Large intestine (tissue), 3 donors: Measurements from ENCODE around the gene TEDC2. TPM values are rescaled to one million over a fixed set of nuclear protein-coding genes. Genes with fewer than 3 reads are reported as not detected.
"Not testable (repeated sequence)": the region's sequence is repeated elsewhere in the genome, so short reads cannot be mapped to it uniquely, and the experiment has no call there.

Experiments used
- DNase-seq, 2 donors: peaks; one replicate each; pipeline versions ENCODE4 v3.0.0 to v3.0.0-alpha.2; 2013
- H3K27ac ChIP-seq: one replicate; pipeline ENCODE4 v1.5.1; 2013; ENCODE audit warnings: low read length
- H3K27me3 ChIP-seq: 2 replicates; pipeline ENCODE4 v1.6.1; 2013; ENCODE audit warnings: low read length; ENCODE audit not compliant: control insufficient read depth, insufficient read depth
- H3K36me3 ChIP-seq: 2 replicates; pipeline ENCODE4 v1.6.1; 2013; ENCODE audit warnings: low read length; ENCODE audit not compliant: control insufficient read depth, insufficient read depth
- H3K4me1 ChIP-seq: one replicate; pipeline ENCODE4 v1.6.1; 2013; ENCODE audit warnings: low read length; ENCODE audit not compliant: control insufficient read depth, insufficient read depth
- H3K4me3 ChIP-seq: one replicate; pipeline ENCODE4 v1.5.1; 2013; ENCODE audit warnings: low read length
- H3K9me3 ChIP-seq: one replicate; pipeline ENCODE4 v1.6.1; 2013; ENCODE audit warnings: mild to moderate bottlenecking, low read depth, low read length, moderate library complexity; ENCODE audit not compliant: control insufficient read depth
- WGBS: methylation state at CpG from one replicate; pipeline ENCODE4 v1.1.5; 2013; ENCODE audit warnings: low lambda C conversion rate; ENCODE audit not compliant: insufficient coverage; 5-methylcytosine and 5-hydroxymethylcytosine counted together
- polyA plus RNA-seq: library from polyadenylated mRNA; unstranded; fragments of 120-200 nt; gene quantifications from one replicate; pipeline ENCODE4 v1.2.1, GENCODE V29; 2013

Gene TEDC2
- polyA plus RNA-seq, 1 donor = 6.4 TPM

DNA sequence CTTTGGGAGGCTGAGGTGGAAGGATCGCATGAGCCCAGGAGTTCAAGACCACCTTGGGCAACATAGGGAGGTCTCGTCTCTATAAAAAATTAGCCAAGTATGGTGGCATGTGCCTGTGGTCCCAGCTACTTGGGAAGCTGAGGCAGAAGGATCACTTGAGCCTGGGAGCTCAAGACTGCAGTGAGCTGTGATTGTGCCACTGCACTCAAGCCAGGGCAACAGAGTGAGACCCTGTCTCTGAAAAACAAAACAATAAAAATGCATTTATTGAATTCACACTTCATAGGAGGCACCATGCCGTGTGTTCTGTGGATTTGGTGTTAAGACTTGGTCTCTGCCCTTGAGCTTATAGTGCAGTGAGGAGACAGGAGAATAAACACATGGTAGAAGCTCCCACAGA is 17.4 kb downstream of the TEDC2 start:
- no peak overlapping the region for H3K4me3 ChIP-seq
- peaks cover 12% of the 10 kb centered on the region for H3K27me3 ChIP-seq
- peaks cover 19% of the 10 kb centered on the region for H3K4me1 ChIP-seq
- 100% methylated on average over 1 of the region's 3 CpGs for whole genome bisulfite sequencing
- no peak overlapping the region for H3K27ac ChIP-seq
- peaks cover 3% of the 10 kb centered on the region for H3K9me3 ChIP-seq
- no peak for DNase-seq
- H3K36me3 ChIP-seq = no peaks in the 10 kb centered on the region

DNA sequence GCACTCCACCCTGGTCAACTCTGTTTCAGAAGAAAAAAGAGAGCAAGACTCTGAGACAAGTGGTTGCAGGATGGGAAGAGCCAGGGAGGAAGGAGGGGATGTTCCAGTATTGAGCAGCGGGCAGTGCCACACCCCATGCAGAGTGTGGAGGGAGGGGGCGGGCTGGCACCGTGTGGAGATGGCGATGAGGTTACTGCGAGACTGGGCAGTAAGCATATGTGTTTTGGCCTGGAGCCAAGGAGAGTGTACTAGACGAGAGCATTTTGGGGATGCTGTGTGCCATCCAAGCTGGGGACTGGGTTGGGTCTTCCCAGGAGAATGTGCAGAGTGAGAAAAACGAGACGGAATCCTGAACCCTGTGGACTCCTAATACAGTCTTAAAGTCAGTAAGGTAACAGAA is 18.4 kb downstream of the TEDC2 start:
- Histone ChIP-seq H3K4me3 (no peak overlapping the region), H3K36me3 (no peaks in the 10 kb centered on the region)

DNA sequence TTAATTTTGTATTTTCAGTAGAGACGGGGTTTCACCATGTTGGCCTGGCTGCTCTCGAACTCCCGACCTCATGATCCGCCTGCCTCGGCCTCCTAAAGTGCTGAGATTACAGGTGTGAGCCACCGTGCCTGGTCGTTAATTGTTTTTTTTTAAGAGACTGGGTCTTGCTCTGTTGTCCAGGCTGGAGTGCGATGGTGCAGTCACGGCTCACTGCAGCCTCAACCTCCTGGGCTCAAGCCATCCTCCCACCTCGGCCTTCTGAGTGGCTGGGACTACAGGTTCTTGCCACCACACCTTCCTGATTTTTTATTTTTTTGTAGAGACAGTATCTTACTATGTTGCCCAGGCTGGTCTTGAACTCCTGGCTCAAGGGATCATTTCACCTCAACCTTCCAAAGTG is 20.1 kb downstream of the TEDC2 start:
- peaks cover 24% of the 10 kb centered on the region for H3K4me1 ChIP-seq
- not testable (repeated sequence) for H3K36me3 ChIP-seq, H3K27ac ChIP-seq, H3K9me3 ChIP-seq, H3K27me3 ChIP-seq, DNase-seq, H3K4me3 ChIP-seq
- WGBS = no CpG with 5 or more reads among the region's 10 CpGs

More for the DNA sequence above, 18.4 kb downstream of the TEDC2 start:
- Histone ChIP-seq H3K9me3 (no peaks in the 10 kb centered on the region), H3K27ac (no peak overlapping the region), H3K4me1 (peaks cover 19% of the 10 kb centered on the region), H3K27me3 (peaks cover 2% of the 10 kb centered on the region)
- WGBS = no CpG with 5 or more reads among the region's 8 CpGs
- DNase-seq = no peak

DNA sequence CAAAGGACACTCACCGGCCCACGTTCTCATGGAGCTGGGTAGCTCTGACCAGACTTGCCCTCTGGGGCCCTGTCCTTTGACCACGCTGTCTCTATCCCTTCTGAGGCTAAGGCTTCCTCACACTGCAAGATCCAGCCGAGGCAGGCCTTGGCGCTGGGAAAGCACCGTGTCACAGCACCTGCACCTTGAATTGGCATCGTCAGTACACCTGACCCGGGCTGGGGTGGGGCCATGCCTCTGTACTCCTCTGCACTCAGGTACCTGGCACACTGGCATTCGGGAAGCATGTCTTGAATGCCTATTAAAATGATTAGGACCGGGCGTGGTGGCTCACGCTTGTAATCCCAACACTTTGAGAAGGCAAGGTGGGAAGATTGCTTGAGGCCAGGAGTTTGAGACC is 21.0 kb downstream of the TEDC2 start:
- no peak for DNase-seq
- Histone ChIP-seq H3K27ac (no peak overlapping the region), H3K36me3 (no peaks in the 10 kb centered on the region), H3K9me3 (no peaks in the 10 kb centered on the region), H3K4me3 (no peak overlapping the region), H3K4me1 (peaks cover 25% of the 10 kb centered on the region), H3K27me3 (no peaks in the 10 kb centered on the region)
- WGBS = 90% methylated on average over 2 of the region's 12 CpGs

DNA sequence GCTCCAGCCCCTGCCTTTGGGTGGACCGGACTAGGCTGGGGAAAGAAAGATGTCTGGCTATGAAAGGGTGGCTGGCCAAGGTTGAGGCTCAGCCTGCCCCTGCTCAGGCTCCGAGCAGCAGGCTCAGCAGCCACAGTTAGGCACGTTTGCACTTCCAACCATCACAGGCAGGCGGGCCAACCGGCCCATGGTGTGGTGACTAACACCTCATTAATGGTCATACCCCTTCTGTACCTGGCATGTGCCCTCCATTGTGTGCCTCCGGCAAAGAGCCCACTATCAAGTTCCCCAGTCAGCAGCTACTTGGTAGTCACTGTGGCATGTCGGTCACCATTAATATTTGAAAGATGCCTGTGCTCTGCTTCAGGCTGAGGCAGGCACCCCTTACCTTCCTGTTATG is 21.8 kb downstream of the TEDC2 start:
- peaks cover 4% of the 10 kb centered on the region for H3K36me3 ChIP-seq
- H3K27ac ChIP-seq = no peak overlapping the region
- no peaks in the 10 kb centered on the region for H3K27me3 ChIP-seq
- H3K9me3 ChIP-seq = no peaks in the 10 kb centered on the region
- DNase-seq = no peak
- peaks cover 24% of the 10 kb centered on the region for H3K4me1 ChIP-seq
- H3K4me3 ChIP-seq = no peak overlapping the region
- WGBS = no CpG with 5 or more reads among the region's 7 CpGs

DNA sequence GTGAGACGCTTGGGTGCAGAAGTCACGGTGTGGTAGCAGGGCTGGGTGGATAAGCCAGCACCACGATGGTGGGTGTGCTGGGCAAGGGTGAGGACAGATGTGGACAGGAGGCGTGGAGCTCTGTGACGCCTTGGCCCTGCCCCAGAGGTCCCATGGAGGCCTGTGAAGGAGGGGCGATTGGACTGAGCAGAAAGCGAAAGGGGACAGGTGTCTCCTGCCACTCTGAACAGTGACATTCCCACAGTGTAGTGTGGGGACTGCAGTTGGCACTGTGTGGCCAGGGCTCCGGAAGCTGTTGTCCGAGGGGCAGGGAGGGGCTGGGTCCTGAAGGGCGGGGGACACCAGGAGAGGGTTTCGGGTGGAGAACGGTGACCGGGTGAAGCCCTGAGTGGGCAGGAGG is 22.3 kb downstream of the TEDC2 start:
- no peak overlapping the region for H3K4me3 ChIP-seq
- peaks cover 4% of the 10 kb centered on the region for H3K36me3 ChIP-seq
- DNase-seq = no peak
- peaks cover 28% of the 10 kb centered on the region for H3K4me1 ChIP-seq
- WGBS = no CpG with 5 or more reads among the region's 13 CpGs
- no peaks in the 10 kb centered on the region for H3K27me3 ChIP-seq
- H3K27ac ChIP-seq = no peak overlapping the region
- H3K9me3 ChIP-seq = no peaks in the 10 kb centered on the region

DNA sequence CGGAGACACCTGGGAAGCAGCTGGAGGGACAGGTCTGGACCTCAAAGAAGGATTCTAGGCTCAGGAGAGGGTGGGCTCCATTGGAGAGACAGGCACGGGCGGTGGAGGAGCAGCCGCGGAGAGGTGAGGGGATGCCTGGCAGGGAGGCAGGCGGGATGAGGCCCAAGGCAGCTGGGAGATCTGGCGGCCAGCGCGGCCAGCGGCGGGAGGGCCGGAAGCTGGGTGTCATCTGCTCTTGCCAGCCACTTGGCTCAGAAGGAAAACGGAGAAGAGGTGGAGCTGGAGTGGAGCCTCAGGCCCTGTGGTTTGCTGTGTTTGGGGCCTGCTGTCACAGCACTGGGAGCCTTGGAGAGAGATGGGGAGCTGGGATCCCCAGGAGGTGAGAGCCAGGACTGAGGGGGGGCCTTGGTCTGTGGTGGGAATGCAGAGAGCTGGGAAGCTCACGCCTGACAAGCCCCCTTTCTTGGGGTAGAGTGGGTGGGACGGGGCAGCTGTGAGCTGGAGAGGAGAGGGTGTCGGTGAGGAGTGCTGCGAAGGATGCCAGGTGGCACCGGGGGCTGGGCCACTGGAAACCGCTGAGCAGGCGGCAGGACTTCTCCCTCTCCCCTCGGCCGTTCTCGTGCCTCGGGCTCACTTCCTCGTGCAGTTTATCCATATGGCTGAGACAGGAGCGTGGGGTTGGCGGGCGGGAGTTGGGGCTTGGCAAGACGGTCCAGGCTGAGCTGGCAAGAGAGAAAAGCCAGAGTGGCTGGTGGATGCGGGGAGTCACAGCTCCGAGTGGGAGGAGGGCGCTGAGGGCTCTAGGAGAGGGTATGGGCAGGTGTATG is 23.0 kb downstream of the TEDC2 start:
- H3K27ac ChIP-seq = no peak overlapping the region
- DNase-seq = no peak
- no peaks in the 10 kb centered on the region for H3K9me3 ChIP-seq
- H3K4me1 ChIP-seq = peaks cover 25% of the 10 kb centered on the region
- H3K27me3 ChIP-seq = no peaks in the 10 kb centered on the region
- no peak overlapping the region for H3K4me3 ChIP-seq
- H3K36me3 ChIP-seq = peaks cover 4% of the 10 kb centered on the region
- WGBS = no CpG with 5 or more reads among the region's 32 CpGs

DNA sequence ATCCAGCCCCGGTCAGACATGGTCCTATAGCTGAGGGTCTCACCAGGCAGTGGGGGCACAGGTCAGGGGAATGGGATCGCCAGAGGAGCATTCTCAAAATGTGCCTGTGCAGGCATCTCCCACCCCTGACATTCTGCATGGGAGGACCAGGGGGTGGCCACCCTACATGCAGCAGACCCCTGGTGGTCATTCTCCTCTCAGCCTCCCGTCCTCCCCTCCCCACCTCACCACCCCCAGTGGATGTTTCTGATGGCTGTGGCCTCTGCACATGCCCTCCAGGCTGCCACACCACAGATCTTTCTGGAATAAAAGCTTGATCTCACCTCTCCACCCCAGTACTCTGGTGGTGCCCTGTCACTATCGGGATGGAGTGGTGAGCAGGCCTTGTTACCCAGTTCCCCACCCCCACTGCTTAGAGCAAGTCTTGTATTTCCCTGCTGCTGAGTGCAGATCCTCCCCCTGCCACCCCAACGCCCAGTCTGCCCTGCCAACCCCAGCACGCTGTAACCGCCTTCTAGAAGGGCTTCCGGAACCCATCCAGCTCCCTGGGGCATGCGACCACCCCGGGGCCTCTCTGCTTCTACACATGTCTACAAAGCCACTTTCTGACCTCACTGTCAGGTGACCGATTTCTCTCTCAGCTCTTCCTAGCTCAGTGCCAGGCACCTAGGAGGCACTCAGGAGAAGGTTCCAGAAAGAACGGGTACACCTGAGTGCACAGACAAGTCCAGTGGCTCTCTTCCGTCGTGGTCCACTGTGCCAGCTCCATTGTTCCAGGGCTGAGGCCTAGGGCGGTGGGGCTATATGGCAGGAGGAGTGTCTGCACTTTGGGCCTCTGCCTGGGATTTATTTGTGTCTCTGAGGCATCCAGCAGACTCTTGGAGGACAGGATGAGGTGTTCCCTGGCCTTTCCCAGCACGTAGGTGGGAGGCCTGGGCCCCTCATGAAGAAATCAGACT is 24.3 kb downstream of the TEDC2 start:
- H3K9me3 ChIP-seq = no peaks in the 10 kb centered on the region
- H3K27ac ChIP-seq = peak overlapping the region; percentile 23
- H3K4me1 ChIP-seq = peaks cover 25% of the 10 kb centered on the region
- no peak for DNase-seq
- H3K4me3 ChIP-seq = no peak overlapping the region
- H3K36me3 ChIP-seq = peaks cover 4% of the 10 kb centered on the region
- no peaks in the 10 kb centered on the region for H3K27me3 ChIP-seq
- WGBS = no CpG with 5 or more reads among the region's 16 CpGs

DNA sequence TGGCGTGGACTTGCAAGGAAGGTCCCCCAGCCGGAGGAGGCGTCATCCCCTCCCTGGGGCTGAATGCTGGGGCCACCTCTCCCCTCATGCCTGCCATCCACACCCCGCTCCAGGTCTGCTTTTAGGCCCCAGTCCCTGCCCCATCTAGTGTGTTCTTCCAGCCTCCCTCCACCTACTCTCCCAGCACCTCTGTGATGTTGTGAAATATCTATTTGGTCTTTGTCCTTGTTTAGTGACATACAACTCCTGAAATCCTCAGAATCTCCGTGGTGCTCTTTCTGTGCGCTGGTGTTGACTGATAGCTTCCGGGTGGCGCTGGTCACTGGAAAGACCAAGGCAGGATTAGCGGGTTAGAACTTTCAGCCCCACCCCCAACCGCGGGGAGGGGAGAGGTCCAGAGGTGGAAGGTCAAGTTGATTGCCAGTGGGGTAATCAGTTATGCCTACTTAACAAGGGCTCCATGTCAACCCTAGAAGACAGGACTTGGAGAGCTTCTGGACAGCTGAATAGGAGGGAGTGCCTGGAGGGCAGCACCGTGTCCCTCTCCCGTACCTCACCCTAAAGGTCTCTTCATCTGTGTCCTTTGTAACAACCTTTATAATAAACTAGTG is 25.1 kb downstream of the TEDC2 start:
- Histone ChIP-seq H3K27ac (peak overlapping the region; percentile 23), H3K9me3 (no peaks in the 10 kb centered on the region), H3K4me1 (peaks cover 25% of the 10 kb centered on the region), H3K36me3 (peaks cover 4% of the 10 kb centered on the region), H3K27me3 (no peaks in the 10 kb centered on the region), H3K4me3 (no peak overlapping the region)
- DNase-seq = peak in 1 of 2 donors; percentile 66
- no CpG with 5 or more reads among the region's 13 CpGs for WGBS

DNA sequence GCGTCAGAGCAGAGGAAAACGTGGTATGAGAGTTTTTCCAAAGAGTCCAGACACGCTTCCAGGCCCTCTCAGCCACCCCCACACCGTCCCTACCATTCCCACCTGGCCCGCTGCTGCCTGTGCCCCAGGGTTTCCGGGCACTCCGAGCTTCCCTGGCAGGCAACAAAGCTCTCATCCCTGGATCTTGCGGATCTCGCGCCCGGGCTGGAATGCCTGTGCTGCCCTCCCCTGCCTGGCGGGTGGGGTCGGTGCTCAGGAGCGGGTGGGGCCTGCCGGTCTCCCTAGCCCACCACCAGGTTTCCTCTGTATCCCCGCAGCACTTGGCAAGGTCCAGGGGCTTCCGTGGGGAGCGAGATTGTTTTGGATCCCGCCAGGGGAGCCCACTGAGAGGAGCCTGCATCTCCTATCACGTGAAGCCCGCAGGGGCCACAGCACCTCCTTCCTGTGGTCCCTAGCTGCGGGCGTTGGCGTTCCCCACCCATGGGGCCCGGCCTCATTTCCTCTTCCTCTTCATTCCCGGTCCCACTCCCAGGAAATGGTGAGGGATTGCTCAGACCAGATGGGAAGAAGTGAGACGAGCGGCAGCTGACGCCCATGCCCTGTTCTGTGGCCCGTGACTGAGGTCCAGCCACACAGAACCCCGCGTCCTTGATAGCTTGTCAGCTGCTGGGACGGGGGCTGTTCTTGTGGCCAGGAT is 26.1 kb downstream of the TEDC2 start:
- peaks cover 25% of the 10 kb centered on the region for H3K4me1 ChIP-seq
- no peaks in the 10 kb centered on the region for H3K27me3 ChIP-seq
- no peak overlapping the region for H3K4me3 ChIP-seq
- DNase-seq = no peak
- H3K27ac ChIP-seq = no peak overlapping the region
- H3K36me3 ChIP-seq = peaks cover 11% of the 10 kb centered on the region
- WGBS = no CpG with 5 or more reads among the region's 33 CpGs
- H3K9me3 ChIP-seq = no peaks in the 10 kb centered on the region
